HCT116 (cell line): ENCODE measurements around the gene RAB30.
"Not testable (repeated sequence)": the region's sequence is repeated elsewhere in the genome, so short reads cannot be mapped to it uniquely, and the experiment has no call there.

Source experiments
- ATF3 ChIP-seq: IDR thresholded peaks from 2 replicates; pipeline ENCODE4 v1.6.1; 2012
- CEBPB ChIP-seq: IDR thresholded peaks from 2 replicates; pipeline ENCODE4 v1.6.1; 2012; ENCODE audit warnings: low read depth
- EZH2 ChIP-seq: fragments of 200-600 bp; sonication (generic); IDR thresholded peaks from 2 replicates; pipeline ENCODE4 v1.6.1; 2017; ENCODE audit warnings: antibody characterized with exemption, mixed run types
- JUND ChIP-seq: IDR thresholded peaks from 2 replicates; pipeline ENCODE4 v1.6.1; 2012
- MAX ChIP-seq: IDR thresholded peaks from 2 replicates; pipeline ENCODE4 v1.6.1; 2012
- POLR2A ChIP-seq: IDR thresholded peaks from 2 replicates; pipeline ENCODE4 v1.7.0; 2011; ENCODE audit warnings: borderline replicate concordance; ENCODE audit not compliant: insufficient read depth, insufficient read length; ENCODE audit errors: extremely low read depth
- POLR2AphosphoS5 ChIP-seq: IDR thresholded peaks from 2 replicates; pipeline ENCODE4 v1.6.1; 2011; ENCODE audit warnings: mild to moderate bottlenecking, low read depth, low read length, moderate library complexity
- SP1 ChIP-seq: IDR thresholded peaks from 2 replicates; pipeline ENCODE4 v1.6.1; 2012; ENCODE audit warnings: low read depth
- TCF7L2 ChIP-seq: IDR thresholded peaks from 2 replicates; pipeline ENCODE4 v1.7.0; 2011; ENCODE audit warnings: borderline replicate concordance, inconsistent platforms; ENCODE audit not compliant: insufficient read depth, insufficient read length; ENCODE audit errors: extremely low read depth
- ZNF274 ChIP-seq: fragments of 200-500 bp; sonication (Bioruptor generic); IDR thresholded peaks from 2 replicates; pipeline ENCODE4 v1.6.1; 2014; ENCODE audit warnings: mild to moderate bottlenecking, low read depth, low read length, inconsistent platforms
- TF ChIP-seq, protein P1 (sequence below), 3 experiments: fragments of 200-600 bp in 1 of 3; sonication (generic) in 1 of 3; IDR thresholded peaks in 2 of 3; conservative IDR thresholded peaks in 1 of 3; 2 replicates each; pipeline ENCODE4 v1.5.1; 2012 to 2017; ENCODE audit warnings: low read depth in 2 of 3, low read length in 2 of 3, antibody characterized with exemption in 1 of 3, borderline replicate concordance in 1 of 3, control low read depth in 1 of 3, mild to moderate bottlenecking in 1 of 3, mixed read lengths in 1 of 3, mixed run types in 1 of 3, moderate library complexity in 1 of 3; ENCODE audit not compliant: insufficient read depth in 1 of 3

GRCh38 chr11:82943430-82943829 is 128.3 kb downstream of the RAB30 start:
- TF ChIP-seq, protein P1, sequence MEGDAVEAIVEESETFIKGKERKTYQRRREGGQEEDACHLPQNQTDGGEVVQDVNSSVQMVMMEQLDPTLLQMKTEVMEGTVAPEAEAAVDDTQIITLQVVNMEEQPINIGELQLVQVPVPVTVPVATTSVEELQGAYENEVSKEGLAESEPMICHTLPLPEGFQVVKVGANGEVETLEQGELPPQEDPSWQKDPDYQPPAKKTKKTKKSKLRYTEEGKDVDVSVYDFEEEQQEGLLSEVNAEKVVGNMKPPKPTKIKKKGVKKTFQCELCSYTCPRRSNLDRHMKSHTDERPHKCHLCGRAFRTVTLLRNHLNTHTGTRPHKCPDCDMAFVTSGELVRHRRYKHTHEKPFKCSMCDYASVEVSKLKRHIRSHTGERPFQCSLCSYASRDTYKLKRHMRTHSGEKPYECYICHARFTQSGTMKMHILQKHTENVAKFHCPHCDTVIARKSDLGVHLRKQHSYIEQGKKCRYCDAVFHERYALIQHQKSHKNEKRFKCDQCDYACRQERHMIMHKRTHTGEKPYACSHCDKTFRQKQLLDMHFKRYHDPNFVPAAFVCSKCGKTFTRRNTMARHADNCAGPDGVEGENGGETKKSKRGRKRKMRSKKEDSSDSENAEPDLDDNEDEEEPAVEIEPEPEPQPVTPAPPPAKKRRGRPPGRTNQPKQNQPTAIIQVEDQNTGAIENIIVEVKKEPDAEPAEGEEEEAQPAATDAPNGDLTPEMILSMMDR (IDR thresholded peaks at IDR 0.05 in 2 of 3, conservative IDR thresholded peaks at IDR 0.05 in 1 of 3; ENCODE audit: borderline replicate concordance in 1 of 3, insufficient read depth in 1 of 3, low read depth in 2 of 3, low read length in 2 of 3), result not testable (repeated sequence)
- TF ChIP-seq MAX, POLR2AphosphoS5, POLR2A, EZH2, TCF7L2, CEBPB, ZNF274, ATF3, JUND, SP1: not testable (repeated sequence)
